Left ventricle myocardium superior (tissue), 1 donor: ENCODE results near the gene PDE4DIP. TPM values are rescaled to one million over a fixed set of nuclear protein-coding genes. Genes with fewer than 3 reads are reported as not detected.
A peak's percentile ranks its signal among the peaks of the same experiment; 100 is the strongest.
"Not testable (repeated sequence)": the region's sequence is repeated elsewhere in the genome, so short reads cannot be mapped to it uniquely, and the experiment has no call there.

ENCODE experiments used
- ATAC-seq: fragments of 200-7000 bp; cut with Tn5 transposase; one replicate; pipeline ENCODE4 v1.9.1; 2020; ENCODE audit warnings: mild to moderate bottlenecking, moderate library complexity
- DNase-seq: peaks from one replicate; pipeline ENCODE4 v3.0.0-alpha.2; 2020
- intact Hi-C: fragments of 100-400 bp; cut with micrococcal nuclease; formaldehyde crosslinking; loops from one replicate; pipeline ENCODE4 v1.11.0; 2022
- total RNA-seq: library from RNA; stranded (reverse); fragmentation: NEBNext Ultra II Directional; extraction: Animal tissue kit (Norgen Biotek cat#: 25700); gene quantifications from one replicate; pipeline ENCODE4 v1.2.1, GENCODE V29; 2021
- donor health status: DM: no; HTN: yes; CAD: no; lungs with severe emphysema.

PDE4DIP gene
- total RNA-seq, 1 donor from 2014 or later = 1,838 TPM

- intact Hi-C loops, DNase-seq, ATAC-seq: not testable (repeated sequence)
Measured at GRCh38 chr1:149008769-149009168, 164.5 kb downstream of the PDE4DIP start.

- intact Hi-C loops, ATAC-seq, DNase-seq: not testable (repeated sequence)
Measured at GRCh38 chr1:149009761-149010160, 165.5 kb downstream of the PDE4DIP start.

- DNase-seq, intact Hi-C loops, ATAC-seq: not testable (repeated sequence)
Measured at GRCh38 chr1:149012599-149012998, 168.4 kb downstream of the PDE4DIP start.

DNA sequence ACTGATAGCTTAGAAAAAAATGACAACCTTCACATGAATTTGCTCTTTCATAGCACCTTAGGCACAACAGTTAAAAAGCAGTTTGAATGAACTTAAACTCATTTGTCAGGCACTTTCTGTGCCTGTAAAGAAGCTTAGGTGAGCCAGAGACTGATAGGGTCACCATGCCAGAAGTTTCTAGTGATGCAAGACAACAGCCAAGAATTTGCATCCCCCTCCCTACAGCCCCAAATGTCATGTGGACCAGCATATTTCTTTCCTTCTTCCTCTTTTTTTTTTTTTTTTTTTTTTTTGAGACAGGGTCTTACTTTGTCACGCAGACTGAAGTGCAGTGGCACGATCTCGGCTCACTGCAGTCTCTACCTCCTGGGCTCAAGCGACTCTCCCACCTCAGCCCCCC is 169.3 kb downstream of the PDE4DIP start:
- ATAC-seq, intact Hi-C loops, DNase-seq: not testable (repeated sequence)

- intact Hi-C loops, DNase-seq, ATAC-seq: not testable (repeated sequence)
Measured at GRCh38 chr1:149015522-149015921, 171.3 kb downstream of the PDE4DIP start.

- ATAC-seq, DNase-seq, intact Hi-C loops: not testable (repeated sequence)
Measured at GRCh38 chr1:149016626-149017025, 172.4 kb downstream of the PDE4DIP start.

GRCh38 chr1:149018577-149018976 is 174.3 kb downstream of the PDE4DIP start:
- intact Hi-C loops, DNase-seq, ATAC-seq: not testable (repeated sequence)

DNA sequence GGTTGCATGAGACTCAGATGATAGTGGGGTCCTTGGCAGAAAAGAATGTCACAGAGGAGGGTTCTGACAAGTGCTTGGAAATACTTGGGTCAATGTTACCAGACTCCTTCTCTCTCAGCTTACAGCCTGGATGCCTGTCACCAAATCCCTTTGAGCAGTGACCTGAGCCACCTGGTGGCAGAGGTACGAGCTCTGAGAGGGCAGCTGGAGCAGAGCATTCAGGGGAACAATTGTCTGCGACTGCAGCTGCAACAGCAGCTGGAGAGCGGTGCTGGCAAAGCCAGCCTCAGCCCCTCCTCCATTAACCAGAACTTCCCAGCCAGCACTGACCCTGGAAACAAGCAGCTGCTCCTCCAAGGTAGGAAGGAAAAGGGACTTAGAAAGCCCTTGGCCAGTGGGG is 180.1 kb downstream of the PDE4DIP start:
- intact Hi-C loops = not testable (repeated sequence)

GRCh38 chr1:149033916-149034315 is 189.7 kb downstream of the PDE4DIP start:
- intact Hi-C loops, DNase-seq: not testable (repeated sequence)
- ATAC-seq = peak; percentile 33

More for the DNA sequence above, 180.1 kb downstream of the PDE4DIP start:
- not testable (repeated sequence) for ATAC-seq, DNase-seq

DNA sequence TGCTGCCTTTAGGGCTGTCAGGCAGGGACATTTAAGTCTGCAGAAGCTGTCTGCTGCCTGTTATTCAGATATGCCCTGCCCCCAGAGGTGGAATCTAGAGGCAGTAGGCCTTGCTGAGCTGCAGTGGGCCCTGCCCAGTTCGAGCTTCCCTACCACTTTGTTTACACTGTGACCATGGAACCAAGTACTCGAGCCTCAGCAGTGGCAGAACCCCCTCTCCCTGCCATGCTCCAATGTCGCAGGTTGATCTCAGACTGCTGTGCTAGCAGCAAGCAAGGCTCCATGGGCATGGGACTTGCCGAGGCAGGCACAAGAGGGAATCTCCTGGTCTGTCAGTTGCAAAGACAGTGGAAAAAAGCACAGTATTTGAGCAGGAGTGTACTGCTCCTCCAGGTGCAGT is 198.8 kb downstream of the PDE4DIP start:
- ATAC-seq (peak; percentile 60), DNase-seq (peak; percentile 32)
- intact Hi-C loops = not testable (repeated sequence)

GRCh38 chr1:149064611-149065010 is 220.4 kb downstream of the PDE4DIP start:
- intact Hi-C loops, ATAC-seq, DNase-seq: not testable (repeated sequence)

- intact Hi-C loops, ATAC-seq, DNase-seq: not testable (repeated sequence)
Measured at GRCh38 chr1:149075505-149076127, 231.4 kb downstream of the PDE4DIP start.

Other genes starting within 250 kb of the PDE4DIP start
- 4.2 TPM for gene NBPF14, start 248.4 kb upstream of the PDE4DIP start, total RNA-seq
- gene NUDT4B, start 95.7 kb upstream of the PDE4DIP start, total RNA-seq = not detected